ENCODE measurements around the gene GSTT4.
"Not testable (repeated sequence)": the region's sequence is repeated elsewhere in the genome, so short reads cannot be mapped to it uniquely, and the experiment has no call there.

DNA sequence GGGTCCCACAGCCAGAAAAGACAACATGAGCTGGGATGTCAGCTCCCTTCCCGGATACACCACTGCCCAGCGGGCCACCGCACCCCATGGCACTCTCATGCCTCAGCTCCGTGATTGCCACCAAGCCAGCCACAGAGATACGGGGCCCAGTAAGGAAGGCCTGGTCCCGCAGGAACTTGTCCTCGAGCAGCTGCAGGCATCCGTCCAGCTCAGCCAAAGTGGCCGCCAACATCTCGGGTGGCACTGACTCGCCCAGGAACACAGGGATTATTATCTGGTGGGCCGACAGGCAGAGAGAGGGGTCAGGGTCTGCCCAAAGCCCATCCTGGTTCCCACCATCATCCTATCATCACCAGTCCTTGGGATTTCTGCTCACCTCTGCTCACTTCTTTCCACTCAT lies 27.9 kb downstream of the GSTT4 start:
- TF ChIP-seq, protein P1, sequence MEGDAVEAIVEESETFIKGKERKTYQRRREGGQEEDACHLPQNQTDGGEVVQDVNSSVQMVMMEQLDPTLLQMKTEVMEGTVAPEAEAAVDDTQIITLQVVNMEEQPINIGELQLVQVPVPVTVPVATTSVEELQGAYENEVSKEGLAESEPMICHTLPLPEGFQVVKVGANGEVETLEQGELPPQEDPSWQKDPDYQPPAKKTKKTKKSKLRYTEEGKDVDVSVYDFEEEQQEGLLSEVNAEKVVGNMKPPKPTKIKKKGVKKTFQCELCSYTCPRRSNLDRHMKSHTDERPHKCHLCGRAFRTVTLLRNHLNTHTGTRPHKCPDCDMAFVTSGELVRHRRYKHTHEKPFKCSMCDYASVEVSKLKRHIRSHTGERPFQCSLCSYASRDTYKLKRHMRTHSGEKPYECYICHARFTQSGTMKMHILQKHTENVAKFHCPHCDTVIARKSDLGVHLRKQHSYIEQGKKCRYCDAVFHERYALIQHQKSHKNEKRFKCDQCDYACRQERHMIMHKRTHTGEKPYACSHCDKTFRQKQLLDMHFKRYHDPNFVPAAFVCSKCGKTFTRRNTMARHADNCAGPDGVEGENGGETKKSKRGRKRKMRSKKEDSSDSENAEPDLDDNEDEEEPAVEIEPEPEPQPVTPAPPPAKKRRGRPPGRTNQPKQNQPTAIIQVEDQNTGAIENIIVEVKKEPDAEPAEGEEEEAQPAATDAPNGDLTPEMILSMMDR (IDR thresholded peaks at IDR 0.05) = not testable (repeated sequence)
- not testable (repeated sequence) for TF ChIP-seq POLR2AphosphoS5, POLR2A, EP300 (IDR thresholded peaks at IDR 0.05)

Data from stomach (tissue), 4 donors.